GM18951 (cell line): ENCODE measurements around the gene SH3RF3.

ENCODE experiments used
- POLR2A ChIP-seq: IDR thresholded peaks from 4 replicates; pipeline ENCODE4 v1.6.1; 2011; ENCODE audit warnings: mild to moderate bottlenecking; ENCODE audit not compliant: insufficient read length, insufficient read depth; ENCODE audit errors: extremely low read depth
- in situ Hi-C: fragments of 300-500 bp; cut with MboI; formaldehyde crosslinking; loops from one replicate; pipeline ENCODE4 v1.12.0; 2022; ENCODE audit warnings: low sequenced_read_pairs, mixed read lengths, inconsistent platforms; ENCODE audit not compliant: unreplicated experiment

The SH3RF3 gene

DNA sequence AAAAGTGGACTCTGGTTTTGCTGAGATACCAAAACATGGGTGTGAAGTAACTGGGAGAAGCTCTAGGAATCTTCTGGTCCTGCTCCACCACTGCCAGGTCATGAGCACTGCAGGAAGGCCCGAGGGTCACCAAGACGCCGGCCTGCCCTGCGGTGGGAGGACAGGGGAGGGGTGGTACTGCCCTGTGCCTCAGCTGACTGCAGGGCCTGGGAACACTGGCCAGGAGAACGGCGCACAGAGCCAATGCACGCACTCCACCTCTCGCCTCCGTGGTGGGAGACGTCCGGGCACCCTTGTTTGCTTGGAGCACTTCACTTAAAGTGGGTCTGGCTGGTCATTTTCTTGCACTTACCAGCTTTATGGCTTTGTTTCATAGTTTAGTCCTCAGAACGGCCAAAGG lies 153.4 kb downstream of the SH3RF3 start:
- no peak for TF ChIP-seq POLR2A
- in situ Hi-C loops = no loop called here

GRCh38 chr2:109282865-109283264 lies 153.9 kb downstream of the SH3RF3 start:
- in situ Hi-C loops = no loop called here
- TF ChIP-seq POLR2A = no peak

GRCh38 chr2:109284826-109285225 lies 155.8 kb downstream of the SH3RF3 start:
- in situ Hi-C loops = no loop called here

GRCh38 chr2:109285244-109285651 lies 156.2 kb downstream of the SH3RF3 start:
- no peak for TF ChIP-seq POLR2A
- in situ Hi-C loops = no loop called here

More at GRCh38 chr2:109284826-109285225, 155.8 kb downstream of the SH3RF3 start:
- TF ChIP-seq POLR2A = no peak

DNA sequence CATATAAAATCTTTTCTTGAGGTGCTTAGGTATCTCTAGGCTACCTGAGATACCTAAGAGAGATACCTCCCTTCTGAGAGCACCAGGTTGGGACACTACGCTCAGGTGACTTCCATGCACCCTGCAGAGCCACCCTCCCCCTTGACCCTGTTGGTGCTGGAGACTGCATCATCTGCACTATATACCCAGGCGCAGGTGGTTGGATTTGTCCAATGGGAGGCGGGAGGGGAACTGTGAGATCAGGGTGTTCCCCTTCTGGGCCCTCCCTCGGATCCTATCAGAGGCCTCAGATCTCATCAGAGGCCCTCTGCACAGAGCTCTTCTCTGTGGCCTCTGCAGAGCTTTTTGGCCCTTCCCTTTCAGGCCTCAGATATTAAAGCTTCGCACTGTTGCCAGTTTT lies 158.4 kb downstream of the SH3RF3 start:
- in situ Hi-C loops = no loop called here

GRCh38 chr2:109287838-109288237 lies 158.8 kb downstream of the SH3RF3 start:
- in situ Hi-C loops = no loop called here
- TF ChIP-seq POLR2A = no peak

More for the DNA sequence above, 158.4 kb downstream of the SH3RF3 start:
- TF ChIP-seq POLR2A = no peak

GRCh38 chr2:109288544-109289368 lies 159.8 kb downstream of the SH3RF3 start:
- in situ Hi-C loops = no loop called here
- TF ChIP-seq POLR2A = no peak

DNA sequence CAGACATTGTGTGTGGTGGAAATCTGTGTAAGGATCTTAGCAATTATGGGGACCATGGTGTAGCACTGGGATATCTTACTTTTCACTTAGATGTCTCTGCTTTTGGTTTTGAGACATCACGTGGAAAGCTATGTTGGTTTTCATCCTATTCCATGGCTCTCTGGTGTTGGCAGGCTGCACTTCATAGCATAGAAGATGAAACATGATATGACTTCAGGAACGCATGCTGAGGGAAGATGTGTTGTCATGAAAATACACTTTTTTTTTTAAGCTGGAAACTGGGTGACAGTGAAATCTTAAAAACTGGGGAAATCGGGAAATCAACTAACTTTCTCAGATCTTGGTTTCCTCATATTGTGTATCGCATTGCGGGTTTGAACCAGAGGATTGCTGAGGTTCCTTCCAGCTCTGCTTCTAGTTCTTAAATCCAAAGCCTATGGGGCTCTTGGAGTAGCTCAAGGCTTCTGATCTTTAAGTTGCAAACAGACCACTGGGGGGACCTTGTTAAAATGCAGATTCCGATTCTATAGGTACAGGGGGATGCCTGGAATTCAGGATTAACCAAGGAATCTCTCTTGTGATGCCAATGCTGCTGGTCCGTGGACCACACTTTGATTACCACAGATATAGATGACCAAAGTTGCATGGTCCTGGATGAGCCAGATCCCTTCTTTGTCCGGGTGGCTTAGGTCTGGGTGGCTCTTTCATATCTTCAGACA lies 160.7 kb downstream of the SH3RF3 start:
- TF ChIP-seq POLR2A = no peak
- in situ Hi-C loops = no loop called here

DNA sequence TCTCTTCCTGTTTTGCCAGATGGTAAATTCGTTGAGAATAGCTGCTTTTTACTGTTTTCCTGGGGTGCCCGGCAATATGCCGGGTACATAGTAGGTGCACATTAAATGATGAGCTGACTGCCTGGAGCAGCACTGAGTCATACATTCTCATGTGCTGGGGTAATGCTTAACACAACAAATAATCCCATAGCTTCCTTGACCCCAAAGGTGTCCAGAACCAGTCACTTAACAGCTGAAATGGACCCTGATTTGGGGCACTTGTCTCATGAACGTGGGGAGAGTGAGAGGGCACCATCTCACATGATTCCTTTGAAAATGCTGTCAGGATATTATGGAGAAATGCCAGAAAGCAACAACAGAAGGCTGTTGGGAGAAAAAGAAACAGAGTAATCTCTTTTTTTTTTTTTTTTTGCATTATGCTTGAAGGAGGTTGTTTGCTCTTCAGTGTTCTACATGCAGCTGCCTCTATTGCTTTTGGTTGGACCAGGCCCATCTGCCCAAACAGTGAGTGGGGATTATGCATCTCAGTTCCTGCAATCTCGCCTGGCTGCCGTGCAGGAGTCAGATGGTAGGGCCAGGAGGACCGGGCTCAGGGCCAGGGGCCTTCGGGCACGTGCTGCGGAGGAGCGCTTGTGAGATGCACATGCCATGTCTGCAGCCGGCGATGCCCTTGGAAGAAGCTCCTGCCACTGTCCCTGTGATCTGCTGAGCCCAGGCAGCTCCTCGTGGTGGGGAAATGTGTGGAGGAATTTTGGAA lies 162.1 kb downstream of the SH3RF3 start:
- TF ChIP-seq POLR2A = no peak

DNA sequence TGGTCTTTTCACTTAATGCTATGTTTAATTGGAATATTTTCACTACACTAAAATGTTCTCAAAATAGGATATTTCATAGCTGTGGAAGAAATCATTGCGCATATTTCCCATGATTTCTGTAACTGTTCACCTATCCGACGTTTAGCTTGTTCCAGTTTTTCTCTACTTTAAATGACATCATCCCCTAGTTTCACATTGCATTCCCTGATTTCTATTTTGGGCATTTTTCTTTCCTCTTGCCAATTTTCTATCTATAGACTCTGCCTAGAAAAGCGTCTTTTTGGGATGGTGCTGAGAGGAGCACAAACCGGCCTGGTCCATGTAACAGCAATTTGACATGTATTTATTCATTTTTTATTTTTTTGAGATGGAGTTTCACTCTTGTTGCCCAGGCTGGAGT lies 163.4 kb downstream of the SH3RF3 start:
- TF ChIP-seq POLR2A = no peak
- in situ Hi-C loops = no loop called here

More for the DNA sequence above, 162.1 kb downstream of the SH3RF3 start:
- in situ Hi-C loops = no loop called here

DNA sequence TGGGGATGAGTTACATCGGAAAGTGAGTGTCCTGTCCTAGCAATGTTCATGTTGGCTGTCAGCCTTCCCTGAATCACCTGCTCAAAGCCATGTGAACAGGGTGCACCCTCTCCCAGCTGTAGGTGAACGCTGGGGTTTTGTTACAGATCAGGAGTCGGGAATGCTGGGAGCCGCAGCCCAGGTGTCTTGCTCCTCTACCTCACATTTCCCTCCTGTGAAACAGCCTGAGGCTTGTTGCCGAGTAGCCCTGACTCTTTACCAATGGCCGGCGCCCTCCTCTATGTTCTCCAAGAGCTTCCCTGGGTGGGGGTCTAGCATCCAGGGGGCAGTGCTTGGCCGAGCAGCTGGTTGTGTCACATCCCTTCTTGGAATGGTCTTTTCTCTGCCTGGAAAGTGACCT lies 164.7 kb downstream of the SH3RF3 start:
- in situ Hi-C loops = no loop called here
- no peak for TF ChIP-seq POLR2A

GRCh38 chr2:109294523-109294922 lies 165.5 kb downstream of the SH3RF3 start:
- in situ Hi-C loops = no loop called here

More at GRCh38 chr2:109294523-109294922, 165.5 kb downstream of the SH3RF3 start:
- TF ChIP-seq POLR2A = no peak
